Measurements from ENCODE around the gene COL6A1.

GRCh38 chr21:45945066-45945867, 36.3 kb upstream of the COL6A1 start:
- TF ChIP-seq, protein P1, sequence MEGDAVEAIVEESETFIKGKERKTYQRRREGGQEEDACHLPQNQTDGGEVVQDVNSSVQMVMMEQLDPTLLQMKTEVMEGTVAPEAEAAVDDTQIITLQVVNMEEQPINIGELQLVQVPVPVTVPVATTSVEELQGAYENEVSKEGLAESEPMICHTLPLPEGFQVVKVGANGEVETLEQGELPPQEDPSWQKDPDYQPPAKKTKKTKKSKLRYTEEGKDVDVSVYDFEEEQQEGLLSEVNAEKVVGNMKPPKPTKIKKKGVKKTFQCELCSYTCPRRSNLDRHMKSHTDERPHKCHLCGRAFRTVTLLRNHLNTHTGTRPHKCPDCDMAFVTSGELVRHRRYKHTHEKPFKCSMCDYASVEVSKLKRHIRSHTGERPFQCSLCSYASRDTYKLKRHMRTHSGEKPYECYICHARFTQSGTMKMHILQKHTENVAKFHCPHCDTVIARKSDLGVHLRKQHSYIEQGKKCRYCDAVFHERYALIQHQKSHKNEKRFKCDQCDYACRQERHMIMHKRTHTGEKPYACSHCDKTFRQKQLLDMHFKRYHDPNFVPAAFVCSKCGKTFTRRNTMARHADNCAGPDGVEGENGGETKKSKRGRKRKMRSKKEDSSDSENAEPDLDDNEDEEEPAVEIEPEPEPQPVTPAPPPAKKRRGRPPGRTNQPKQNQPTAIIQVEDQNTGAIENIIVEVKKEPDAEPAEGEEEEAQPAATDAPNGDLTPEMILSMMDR (IDR thresholded peaks at IDR 0.05; ENCODE audit: poor library complexity, severe bottlenecking), result no peak
- TF ChIP-seq EP300 (conservative IDR thresholded peaks at IDR 0.05; ENCODE audit: poor library complexity, severe bottlenecking), result no peak
- no peak for TF ChIP-seq EZH2 (IDR thresholded peaks at IDR 0.05; ENCODE audit: borderline replicate concordance, insufficient read depth, low read length, poor library complexity, severe bottlenecking)
- no peak for TF ChIP-seq POLR2AphosphoS5 (IDR thresholded peaks at IDR 0.05)
- no peak for TF ChIP-seq TAF1 (IDR thresholded peaks at IDR 0.05; ENCODE audit: low read depth)
- TF ChIP-seq, protein P2, sequence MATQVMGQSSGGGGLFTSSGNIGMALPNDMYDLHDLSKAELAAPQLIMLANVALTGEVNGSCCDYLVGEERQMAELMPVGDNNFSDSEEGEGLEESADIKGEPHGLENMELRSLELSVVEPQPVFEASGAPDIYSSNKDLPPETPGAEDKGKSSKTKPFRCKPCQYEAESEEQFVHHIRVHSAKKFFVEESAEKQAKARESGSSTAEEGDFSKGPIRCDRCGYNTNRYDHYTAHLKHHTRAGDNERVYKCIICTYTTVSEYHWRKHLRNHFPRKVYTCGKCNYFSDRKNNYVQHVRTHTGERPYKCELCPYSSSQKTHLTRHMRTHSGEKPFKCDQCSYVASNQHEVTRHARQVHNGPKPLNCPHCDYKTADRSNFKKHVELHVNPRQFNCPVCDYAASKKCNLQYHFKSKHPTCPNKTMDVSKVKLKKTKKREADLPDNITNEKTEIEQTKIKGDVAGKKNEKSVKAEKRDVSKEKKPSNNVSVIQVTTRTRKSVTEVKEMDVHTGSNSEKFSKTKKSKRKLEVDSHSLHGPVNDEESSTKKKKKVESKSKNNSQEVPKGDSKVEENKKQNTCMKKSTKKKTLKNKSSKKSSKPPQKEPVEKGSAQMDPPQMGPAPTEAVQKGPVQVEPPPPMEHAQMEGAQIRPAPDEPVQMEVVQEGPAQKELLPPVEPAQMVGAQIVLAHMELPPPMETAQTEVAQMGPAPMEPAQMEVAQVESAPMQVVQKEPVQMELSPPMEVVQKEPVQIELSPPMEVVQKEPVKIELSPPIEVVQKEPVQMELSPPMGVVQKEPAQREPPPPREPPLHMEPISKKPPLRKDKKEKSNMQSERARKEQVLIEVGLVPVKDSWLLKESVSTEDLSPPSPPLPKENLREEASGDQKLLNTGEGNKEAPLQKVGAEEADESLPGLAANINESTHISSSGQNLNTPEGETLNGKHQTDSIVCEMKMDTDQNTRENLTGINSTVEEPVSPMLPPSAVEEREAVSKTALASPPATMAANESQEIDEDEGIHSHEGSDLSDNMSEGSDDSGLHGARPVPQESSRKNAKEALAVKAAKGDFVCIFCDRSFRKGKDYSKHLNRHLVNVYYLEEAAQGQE (IDR thresholded peaks at IDR 0.05; ENCODE audit: borderline replicate concordance), result no peak
- TF ChIP-seq RAD21 (conservative IDR thresholded peaks at IDR 0.05), result no peak

Data from neural cell (in vitro differentiated cells).